DLD1 (cell line): ENCODE results near the gene ZFAND4.
"Not testable (repeated sequence)": the region's sequence is repeated elsewhere in the genome, so short reads cannot be mapped to it uniquely, and the experiment has no call there.

Source experiments
- in situ Hi-C: cut with HindIII; loops from 2 replicates; pipeline ENCODE4 v1.10.0; 2017; ENCODE audit warnings: low sequenced_read_pairs

ZFAND4 gene

DNA sequence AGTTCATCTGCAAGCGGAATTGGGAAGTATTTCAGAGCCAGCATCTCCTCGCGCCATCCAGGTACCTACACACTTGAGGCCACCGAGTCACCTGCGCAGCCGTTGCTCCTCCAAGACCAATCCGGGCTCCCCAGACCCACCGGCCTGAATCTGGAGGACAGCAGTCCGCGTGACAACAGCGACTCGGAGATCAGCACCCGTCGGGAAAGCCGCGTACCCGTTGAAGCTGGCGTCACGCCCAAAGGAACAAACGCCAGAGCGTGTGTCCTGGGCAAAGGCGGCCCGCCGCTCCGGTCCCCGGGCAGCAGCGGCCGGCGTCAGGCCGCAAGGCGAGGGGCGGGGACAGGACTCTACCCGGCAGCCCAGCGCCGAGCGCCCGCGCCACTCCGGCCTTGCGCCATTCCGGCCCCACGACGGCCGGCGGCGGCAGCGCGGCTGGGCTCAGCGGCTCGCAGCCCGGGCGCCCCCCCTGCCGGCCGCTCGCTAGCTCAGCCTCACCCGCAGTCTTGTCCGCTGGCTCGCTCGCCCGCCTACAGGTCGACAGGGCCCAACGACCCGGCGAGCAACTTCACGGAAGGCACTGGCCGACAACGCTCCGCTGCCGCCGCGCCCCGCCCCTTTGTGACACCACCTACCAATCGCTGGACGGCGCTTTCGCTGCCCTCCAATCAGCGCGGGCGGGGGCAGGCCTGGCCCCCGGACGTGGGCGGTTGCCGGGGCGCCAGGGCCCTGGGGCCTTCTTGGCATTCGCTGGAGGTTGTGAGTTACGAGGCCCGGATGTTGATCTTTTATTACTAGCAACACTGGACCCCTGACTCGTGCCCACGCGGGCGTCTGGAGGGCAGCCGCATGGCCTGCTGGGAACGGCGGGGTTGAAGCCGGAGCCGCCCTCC, at the start of gene ZFAND4:
TSS of gene ZFAND4 (minus strand) at position 592 of the 893 bp plus-strand sequence. CDS start 9,047 bp downstream, outside the sequence.
- in situ Hi-C loops: no loop called here

DNA sequence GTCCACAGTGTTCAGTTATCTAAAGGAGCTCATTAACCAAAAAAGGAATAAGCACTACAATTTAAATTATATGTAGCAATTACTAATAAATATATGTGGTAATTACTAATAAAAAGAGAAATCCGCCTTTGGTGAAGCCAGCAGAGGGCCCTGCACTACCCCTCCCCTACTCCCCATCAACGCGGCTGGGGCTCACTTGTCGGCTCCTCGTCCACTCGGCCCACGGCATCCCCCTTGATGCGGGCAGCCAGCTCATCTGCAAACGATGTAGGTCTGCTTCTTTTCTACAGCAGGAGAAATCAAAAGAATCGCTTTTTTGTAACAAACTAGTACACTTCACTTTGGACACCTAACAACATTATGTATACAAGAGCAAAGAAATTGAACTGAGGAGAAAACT, 48.9 kb upstream of the ZFAND4 start:
- in situ Hi-C loops: not testable (repeated sequence)

DNA sequence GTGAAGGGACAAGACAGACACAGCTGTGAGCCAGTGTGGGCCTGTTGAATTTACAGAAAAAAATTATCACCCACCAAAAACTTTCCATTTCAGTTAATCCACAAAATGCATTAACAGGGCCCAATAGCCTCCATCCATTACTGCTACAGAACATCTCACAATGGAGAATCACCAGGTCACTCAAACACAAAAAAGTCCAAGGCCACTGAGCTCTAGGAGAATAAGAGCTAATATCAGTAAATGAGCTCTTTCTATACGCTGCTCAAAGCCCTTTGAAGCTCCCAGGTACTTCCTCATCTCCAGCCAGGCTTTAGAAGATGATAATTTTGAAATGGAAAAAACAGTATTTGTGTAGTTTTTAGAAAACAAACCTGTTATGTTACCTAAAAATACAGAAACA, 45.1 kb upstream of the ZFAND4 start:
- in situ Hi-C loops: not testable (repeated sequence)

DNA sequence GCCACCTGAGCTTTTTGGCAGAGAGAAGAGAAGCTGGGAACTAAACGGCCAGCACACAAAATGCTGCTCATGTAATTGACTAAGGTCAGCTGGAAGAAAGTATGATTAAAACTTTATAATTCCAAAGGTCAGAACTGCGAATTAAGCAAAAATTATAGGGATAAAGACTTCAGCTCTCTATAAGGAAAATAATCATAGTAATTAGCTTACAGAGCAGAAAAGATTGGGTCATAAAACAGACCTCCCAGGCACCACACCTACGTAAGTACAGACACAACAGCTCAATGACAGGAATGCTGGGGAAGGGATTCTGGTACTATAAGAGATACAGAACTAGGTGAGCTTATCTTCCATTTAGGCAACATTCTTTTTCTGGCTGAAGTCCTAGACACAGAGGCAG, 44.5 kb upstream of the ZFAND4 start:
- in situ Hi-C loops: not testable (repeated sequence)

DNA sequence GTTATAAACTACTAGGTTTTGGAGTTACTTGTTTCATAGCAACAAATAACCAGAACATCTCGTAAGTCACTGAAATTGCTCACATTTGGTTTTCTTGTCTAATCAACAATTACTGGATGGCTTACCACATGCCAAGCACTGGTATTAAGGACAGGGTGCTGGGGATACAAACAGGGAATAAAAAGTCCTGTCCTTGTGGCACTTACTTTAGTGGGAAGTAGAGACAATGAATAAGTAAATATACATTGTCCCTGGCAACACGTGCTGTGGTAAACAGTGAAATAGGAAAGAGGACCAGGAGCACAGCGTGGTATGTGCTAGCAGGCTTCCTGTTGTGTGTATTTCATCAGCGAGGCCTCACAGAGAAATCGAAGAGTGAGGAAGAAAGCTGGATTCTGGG, 38.7 kb upstream of the ZFAND4 start:
- in situ Hi-C loops: not testable (repeated sequence)

DNA sequence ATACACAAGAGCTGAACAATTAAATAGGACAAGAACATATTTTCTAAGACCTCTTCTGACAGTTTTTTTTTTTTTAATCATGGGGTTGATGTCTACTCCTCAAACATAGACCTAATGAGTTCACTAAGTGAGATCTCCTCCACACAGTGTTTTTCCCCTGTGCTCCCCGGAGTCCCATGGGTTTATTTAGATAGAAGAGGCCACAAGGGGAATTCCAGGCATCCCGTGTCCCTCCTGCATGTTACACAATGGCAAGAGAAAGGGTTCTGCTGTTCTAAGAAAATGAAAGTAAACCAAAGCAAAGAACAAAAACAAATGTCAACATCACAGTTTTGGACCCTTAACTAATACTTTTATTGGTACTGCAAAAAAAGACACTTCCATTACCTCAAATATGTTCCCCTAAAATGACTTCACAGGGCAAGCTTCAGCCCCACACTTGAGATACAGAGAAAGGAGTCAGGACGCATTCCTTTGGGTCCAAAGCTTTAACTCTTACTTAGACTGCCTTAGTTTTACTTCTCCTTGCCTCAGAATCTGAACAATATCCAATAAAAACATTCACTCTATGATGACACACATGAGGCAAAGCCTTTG, 37.7 kb upstream of the ZFAND4 start:
- in situ Hi-C loops: not testable (repeated sequence)

DNA sequence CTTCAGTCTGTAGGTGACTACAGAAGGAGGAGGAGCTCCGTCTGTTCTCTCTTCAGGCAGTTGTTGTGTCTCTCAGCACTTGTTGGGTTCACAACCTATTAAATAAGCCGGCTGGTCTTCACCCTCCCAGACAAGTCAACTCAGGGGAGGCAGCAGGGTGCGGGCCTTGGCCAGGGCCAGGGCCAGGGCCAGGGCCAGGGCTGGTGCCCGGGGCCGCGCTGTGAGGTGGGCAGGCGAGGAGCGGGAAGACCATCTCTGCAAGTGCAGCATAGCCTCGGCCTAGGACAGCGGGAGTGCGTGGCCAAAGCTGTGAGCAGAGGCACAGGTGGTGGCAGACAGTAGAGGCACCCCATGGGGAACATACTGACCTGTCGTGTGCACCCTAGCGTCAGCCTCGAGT, 5.9 kb upstream of the ZFAND4 start:
- in situ Hi-C loops: not testable (repeated sequence)

DNA sequence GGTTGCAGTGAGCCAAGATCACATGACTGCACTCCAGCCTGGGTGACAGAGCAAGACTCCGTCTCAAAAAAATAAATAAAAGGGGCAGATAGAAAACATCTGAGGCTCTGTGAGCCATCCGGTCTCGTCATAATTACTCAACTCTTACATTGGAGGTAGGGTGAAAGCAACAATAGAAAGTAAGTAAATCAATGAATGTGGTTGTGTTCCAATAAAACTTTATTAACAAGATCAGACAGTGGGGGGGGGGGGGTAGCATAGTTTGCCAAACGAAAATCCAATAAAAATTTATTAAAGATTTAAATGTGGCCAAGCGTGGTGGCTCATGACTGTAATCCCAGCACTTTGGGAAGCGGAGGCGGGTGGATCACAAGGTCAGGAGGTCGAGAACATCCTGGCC, 2.8 kb upstream of the ZFAND4 start:
- in situ Hi-C loops: no loop called here

DNA sequence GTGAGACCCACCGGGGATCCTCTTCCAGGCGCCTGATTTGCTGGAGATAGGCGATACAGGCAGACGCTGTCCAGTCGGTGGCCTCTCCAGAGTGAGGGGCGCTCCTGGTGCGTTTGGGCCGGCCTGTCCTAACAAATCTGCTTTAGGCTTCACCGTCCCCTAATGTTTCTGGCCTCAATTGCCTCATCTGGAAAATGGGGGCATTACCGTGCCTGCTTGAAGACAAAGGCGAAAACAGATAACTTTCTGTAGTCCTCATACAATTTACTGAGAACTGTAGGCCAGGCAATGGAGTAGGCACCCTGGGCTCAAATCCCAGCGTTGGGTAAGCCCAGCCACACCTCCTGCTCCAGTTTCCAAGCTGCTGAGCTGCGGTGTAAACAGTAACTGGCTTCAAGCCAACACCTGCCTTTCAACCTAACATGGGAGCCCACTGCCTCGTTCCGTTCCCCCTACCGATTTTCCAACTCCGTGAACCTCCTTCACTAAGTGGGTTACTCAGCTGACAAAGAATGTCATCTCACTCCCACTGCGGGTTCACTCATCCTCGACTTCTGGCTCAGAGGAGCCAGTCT, 589 bp upstream of the ZFAND4 start:
- in situ Hi-C loops: no loop called here

DNA sequence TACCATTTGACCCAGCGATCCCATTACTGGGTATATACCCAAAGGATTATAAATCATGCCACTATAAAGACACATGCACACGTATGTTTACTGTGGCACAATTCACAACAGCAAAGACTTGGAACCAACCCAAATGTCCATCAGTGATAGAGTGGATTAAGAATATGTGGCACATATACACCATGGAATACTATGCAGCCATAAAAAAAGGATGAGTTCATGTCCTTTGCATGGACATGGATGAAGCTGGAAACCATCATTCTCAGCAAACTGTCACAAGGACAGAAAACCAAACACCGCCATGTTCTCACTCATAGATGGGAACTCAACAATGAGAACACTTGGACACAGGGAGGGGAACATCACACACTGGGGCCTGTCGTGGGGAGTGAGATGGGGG, 1.3 kb downstream of the ZFAND4 start:
- in situ Hi-C loops: not testable (repeated sequence)

DNA sequence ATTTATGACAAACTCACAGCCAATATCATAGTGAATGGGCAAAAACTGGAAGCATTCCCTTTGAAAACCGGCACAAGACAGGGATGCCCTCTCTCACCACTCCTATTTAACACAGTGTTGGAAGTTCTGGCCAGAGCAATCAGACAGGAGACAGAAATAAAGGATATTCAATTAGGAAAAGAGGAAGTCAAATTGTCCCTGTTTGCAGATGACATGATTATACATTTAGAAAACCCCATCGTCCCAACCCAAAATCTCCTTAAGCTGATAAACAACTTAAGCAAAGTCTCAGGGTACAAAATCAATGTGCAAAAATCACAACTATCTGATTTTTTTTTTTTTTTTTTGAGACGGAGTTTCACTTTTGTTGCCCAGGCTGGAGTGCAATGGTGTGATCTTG, 2.7 kb downstream of the ZFAND4 start:
- in situ Hi-C loops: not testable (repeated sequence)

DNA sequence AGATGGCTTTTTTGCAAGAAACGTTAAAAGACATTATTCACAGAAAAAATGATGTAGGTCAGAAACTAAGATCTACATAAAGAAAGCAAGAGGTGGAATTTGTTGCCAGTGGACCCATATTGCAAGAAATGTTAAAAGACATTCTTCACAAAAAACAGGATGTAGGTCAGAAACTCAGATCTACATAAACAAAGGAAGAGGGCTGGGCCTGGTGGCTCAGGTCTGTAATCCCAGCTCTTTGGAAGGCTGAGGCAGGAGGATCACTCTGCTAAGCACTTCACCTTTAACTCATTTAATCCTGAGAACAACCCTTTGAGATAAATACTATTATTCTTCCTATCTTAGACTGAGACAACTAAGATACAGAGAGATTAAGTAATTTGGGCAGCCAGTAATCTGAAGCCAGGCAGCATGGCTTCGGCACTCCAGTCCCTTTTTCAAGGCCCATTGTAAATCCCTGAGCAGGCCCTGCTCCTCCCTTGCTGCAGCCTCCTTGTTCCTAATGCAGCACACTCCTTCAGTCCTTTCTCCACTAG, 11.6 kb downstream of the ZFAND4 start:
- in situ Hi-C loops: no loop called here

DNA sequence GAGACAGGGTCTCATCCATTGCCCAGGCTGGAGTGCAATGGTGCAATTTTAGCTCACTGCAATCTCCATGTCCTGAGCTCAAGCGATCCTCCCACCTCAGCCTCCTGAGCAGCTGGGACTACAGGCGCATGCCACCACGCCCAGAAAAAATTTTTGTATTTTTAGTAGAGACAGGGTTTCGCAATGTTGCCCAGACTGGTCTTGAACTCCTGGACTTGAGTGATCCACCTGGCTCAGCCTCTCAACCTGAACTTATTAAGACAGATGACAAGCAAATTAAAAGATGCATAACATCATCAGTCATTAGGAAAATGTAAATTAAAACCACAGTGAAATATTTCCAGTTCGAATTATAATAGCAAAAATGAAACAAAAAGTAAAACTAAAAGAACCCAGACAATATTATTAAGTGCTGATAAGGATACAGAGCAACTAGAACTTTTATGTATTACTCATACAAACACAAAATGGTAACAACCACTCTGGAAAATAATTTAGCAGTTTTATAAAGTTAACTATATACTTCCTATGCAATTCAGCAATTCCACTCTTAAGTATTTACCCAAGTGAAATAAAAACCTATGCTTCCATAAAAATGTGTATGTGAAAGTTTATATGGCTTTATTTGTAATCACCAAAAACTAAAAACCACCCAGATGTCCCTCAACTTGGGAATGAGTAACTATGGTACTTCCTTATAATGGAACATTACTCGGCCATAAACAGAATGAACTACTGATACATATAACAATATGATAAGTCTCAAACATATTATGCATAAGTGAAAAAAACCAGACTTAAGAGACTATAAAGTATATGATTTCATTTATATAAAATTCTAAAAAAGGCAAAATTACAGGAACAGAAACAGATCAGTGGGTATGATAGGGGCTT, 15.3 kb downstream of the ZFAND4 start:
- in situ Hi-C loops: no loop called here

DNA sequence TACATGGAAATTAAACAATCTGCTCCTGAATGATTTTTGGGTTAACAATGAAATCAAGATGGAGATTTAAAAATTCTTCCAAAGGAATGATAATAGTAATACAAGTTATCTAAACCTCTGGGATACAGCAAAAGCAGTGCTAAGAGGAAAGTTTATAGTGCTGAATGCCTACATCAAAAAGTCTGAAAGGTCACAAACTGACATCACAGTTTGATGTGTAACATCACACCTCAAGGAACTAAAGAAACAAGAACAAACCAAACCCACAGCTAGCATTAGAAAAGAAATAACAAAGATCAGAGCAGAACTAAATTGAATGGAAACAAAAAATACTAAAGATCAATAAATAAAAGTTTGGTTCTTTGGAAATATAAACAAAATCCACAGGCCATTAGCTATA, 17.4 kb downstream of the ZFAND4 start:
- in situ Hi-C loops: no loop called here

DNA sequence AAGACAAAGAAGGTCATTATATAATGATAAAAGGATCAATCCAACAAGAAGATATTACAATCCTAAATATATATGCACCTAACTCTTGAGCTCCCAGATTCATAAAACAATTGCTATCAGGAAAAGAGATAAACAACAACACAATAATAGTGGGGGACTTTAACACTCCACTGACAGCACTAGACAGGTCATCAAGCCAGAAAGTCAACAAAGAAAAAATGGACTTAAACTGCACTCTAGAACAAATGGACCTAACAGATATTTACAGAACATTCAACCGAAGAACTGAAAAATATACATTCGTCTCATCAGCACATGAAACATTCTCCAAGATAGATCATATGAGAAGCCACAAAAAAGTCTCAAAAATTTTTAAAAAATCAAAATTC, 17.8 kb downstream of the ZFAND4 start:
- in situ Hi-C loops: not testable (repeated sequence)

DNA sequence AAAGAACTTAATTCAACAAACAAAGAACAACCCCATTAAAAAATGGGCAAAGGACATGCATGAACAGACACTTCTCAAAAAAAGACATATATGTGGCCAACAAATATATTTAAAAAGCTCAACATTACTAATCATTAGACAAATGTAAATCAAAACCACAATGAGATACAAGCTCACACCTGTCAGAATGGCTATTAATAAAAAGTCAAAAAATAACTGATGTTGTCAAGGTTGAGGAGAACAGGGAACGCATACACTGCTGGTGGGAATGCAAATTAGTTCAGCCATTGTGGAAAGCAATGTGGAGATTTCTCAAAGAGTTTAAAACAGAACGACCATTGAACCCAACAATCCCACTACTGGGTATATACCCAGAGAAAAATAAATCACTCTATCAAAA, 19.1 kb downstream of the ZFAND4 start:
- in situ Hi-C loops: no loop called here

DNA sequence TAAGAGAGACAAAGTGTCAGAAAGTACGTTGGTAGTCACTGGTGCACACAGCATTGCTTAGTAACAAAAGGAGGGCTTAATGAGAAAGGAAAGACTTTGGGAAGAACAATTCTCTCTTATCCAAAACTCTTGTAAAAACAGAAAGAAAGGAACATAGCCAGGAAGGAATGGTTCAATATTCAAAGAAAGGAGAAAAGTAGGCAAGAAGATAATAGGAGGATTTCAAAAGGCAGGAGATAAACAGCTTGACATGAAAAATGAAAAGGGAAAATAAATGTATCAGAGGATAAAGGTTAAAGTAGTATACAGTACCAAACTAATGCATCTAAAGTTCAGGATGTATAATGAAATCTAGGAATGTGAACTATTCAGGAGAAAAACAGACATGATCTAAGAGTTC, 20.1 kb downstream of the ZFAND4 start:
- in situ Hi-C loops: no loop called here

DNA sequence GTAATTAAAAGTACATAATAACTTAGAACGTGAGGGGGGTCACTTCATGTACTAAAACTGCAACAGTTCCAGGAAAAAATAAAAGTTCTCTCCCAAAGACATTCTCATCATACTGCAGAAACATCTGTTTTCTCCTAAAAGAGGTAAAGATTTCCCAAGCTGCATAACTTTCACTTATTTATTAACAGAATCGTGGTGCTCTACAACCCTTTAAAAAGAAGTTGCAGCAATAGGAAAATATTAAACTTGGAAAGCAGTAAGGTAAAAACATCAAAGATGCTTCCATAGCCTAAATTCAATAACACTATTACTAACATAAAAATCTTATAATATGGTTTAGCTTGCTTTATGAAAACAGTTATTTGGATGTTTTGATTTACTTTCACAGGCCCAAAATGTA, 23.3 kb downstream of the ZFAND4 start:
- in situ Hi-C loops: no loop called here

DNA sequence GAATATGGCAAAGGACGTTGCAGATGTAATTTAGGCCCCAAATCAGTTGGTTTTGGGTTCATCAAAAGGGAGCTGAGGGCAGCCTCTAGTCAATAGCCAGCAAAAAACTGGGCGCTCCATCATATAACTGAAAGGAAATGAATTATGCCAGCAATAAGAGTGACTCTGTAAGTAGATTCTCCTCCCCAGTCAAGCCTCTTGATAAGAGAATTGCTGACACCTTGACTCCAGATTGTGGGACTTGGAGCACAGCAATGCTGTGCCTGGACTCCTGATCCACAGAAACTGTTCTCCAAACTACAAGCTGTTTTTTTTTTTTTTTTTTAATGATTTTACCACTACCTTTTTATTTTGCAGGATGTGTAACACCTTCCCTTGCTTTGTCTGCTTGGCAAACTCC, 25.5 kb downstream of the ZFAND4 start:
- in situ Hi-C loops: no loop called here

DNA sequence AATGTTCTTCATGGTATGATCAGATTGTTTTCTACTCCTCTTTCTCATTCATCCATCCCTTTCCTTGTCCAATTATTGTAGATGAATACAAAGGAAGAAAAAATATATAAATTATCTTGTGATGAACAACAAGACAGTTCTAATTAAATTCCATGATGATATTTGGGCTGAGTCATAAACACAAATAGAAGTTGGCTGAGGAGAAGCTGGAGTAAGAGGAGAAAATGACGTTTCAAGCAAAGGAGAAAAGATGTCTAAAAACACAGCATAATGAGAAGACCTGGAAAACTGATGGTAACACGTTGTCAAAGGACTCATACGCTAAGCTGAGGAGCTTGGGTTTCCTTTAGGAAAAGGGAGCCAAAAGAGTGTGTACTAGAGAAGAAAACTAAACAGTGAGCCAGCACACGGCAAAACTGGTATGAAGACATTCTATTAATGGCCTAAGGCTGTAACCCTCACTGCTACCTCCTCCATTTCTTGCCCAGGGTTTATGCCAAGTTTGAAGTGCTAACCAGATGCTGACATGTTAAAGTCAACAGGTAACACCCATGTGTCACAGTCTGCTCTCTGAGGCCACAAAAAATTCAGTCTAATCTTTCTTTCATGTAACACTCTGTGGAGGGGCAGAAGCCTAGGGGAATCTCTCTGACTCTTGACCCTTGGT, 26.1 kb downstream of the ZFAND4 start:
- in situ Hi-C loops: no loop called here
